ENCODE results near the gene TRAPPC13. TPM values are rescaled to one million over a fixed set of nuclear protein-coding genes. Genes with fewer than 3 reads are reported as not detected.
"Not testable (repeated sequence)": the region's sequence is repeated elsewhere in the genome, so short reads cannot be mapped to it uniquely, and the experiment has no call there.

The TRAPPC13 gene
- total and polyA plus RNA-seq, 2 experiments from 2014 or later, result 16.3 to 20.1 TPM

- no peak overlapping the region for H3K27ac ChIP-seq (ENCODE audit: low read depth)
- H3F3A ChIP-seq (replicated peaks; ENCODE audit: low read depth), result no peaks in the 10 kb centered on the region
- no peak overlapping the region for H3K4me3 ChIP-seq
- Mint-ChIP-seq H3K4me3 (no peak overlapping the region), H3K4me1 (no peaks in the 10 kb centered on the region), H3K27me3 (ENCODE audit: insufficient read depth, low read depth, poor library complexity) (no peaks in the 10 kb centered on the region), H3K27ac (no peak overlapping the region), H3K9me3 (no peaks in the 10 kb centered on the region), H3K36me3 (ENCODE audit: low read depth) (peaks cover 28% of the 10 kb centered on the region)
- H3K9me2 ChIP-seq (ENCODE audit: insufficient read depth), result no peaks in the 10 kb centered on the region
- DNase-seq (ENCODE audit: low spot score) (no peak), ATAC-seq (no peak)
- H3K27me3 ChIP-seq (ENCODE audit: insufficient read depth), result no peaks in the 10 kb centered on the region
- H4K20me1 ChIP-seq (replicated peaks; ENCODE audit: insufficient read depth), result no peaks in the 10 kb centered on the region; the same call in none of the 2 replicates
- no peak overlapping the region for H2AFZ ChIP-seq
- no peaks in the 10 kb centered on the region for H3K79me2 ChIP-seq (replicated peaks; ENCODE audit: insufficient read depth)
- H3K36me3 ChIP-seq (ENCODE audit: insufficient read depth), result peaks cover 32% of the 10 kb centered on the region
- no peaks in the 10 kb centered on the region for H3K4me1 ChIP-seq (ENCODE audit: insufficient read depth)
- no peak overlapping the region for H3K4me2 ChIP-seq
- TF ChIP-seq CTCF (conservative IDR thresholded peaks at IDR 0.05; ENCODE audit: low read depth in 2 of 2), result peak in 1 of 2 experiments; percentile 27; a peak in 2 of 4 replicates
- TF ChIP-seq EZH2phosphoT487 (IDR thresholded peaks at IDR 0.05; ENCODE audit: unreplicated experiment), result no peak
- no peak for TF ChIP-seq EZH2 (IDR thresholded peaks at IDR 0.05; ENCODE audit: low read depth, unreplicated experiment)
- no peak for TF ChIP-seq ETS1 (IDR thresholded peaks at IDR 0.05)
- TF ChIP-seq ZNF114 (CRISPR knock-in tag; IDR thresholded peaks at IDR 0.05), result no peak
- no peak for TF ChIP-seq POLR2AphosphoS5 (IDR thresholded peaks at IDR 0.05; ENCODE audit: low read depth)
- no peak for TF ChIP-seq REST (IDR thresholded peaks at IDR 0.05; ENCODE audit: unreplicated experiment)
These were observed 36.1 kb upstream of the TRAPPC13 start for GRCh38 chr5:65588694-65589093.

GRCh38 chr5:65601761-65602160 lies 23.1 kb upstream of the TRAPPC13 start:
- H3K36me3 ChIP-seq (ENCODE audit: insufficient read depth), result peaks cover 22% of the 10 kb centered on the region
- not testable (repeated sequence) for H3K4me1 ChIP-seq (ENCODE audit: insufficient read depth); H3K9me2 ChIP-seq (ENCODE audit: insufficient read depth); H3K27ac Mint-ChIP-seq; H3K27me3 ChIP-seq (ENCODE audit: insufficient read depth); H4K20me1 ChIP-seq (replicated peaks; ENCODE audit: insufficient read depth); H3K79me2 ChIP-seq (replicated peaks; ENCODE audit: insufficient read depth); ATAC-seq; DNase-seq (ENCODE audit: low spot score); H2AFZ ChIP-seq; H3K27ac ChIP-seq (ENCODE audit: low read depth); H3K4me3 Mint-ChIP-seq; H3K27me3 Mint-ChIP-seq (ENCODE audit: insufficient read depth, low read depth, poor library complexity); H3K4me3 ChIP-seq; H3F3A ChIP-seq (replicated peaks; ENCODE audit: low read depth); H3K4me2 ChIP-seq; H3K4me1 Mint-ChIP-seq
- Mint-ChIP-seq H3K9me3 (peaks cover 27% of the 10 kb centered on the region), H3K36me3 (ENCODE audit: low read depth) (peaks cover 58% of the 10 kb centered on the region)

Data from GM23338 (cell line).